HG02943 (cell line): ENCODE measurements around the gene SHPK.
"Not testable (repeated sequence)": the region's sequence is repeated elsewhere in the genome, so short reads cannot be mapped to it uniquely, and the experiment has no call there.

Experiments
- ATAC-seq: cut with Tn5 transposase; IDR thresholded peaks from one replicate; pipeline ENCODE4 v1.9.1; 2021; ENCODE audit warnings: mild to moderate bottlenecking, low read depth, moderate library complexity; ENCODE audit not compliant: unreplicated experiment

SHPK gene

GRCh38 chr17:3592216-3592860, 43.7 kb downstream of the SHPK start:
- ATAC-seq, result no peak

- no peak for ATAC-seq
Observed at GRCh38 chr17:3590768-3591167, 45.3 kb downstream of the SHPK start.

GRCh38 chr17:3590231-3590630, 45.8 kb downstream of the SHPK start:
- ATAC-seq, result no peak

- ATAC-seq, result no peak
Observed at GRCh38 chr17:3589784-3590183, 46.3 kb downstream of the SHPK start.

DNA sequence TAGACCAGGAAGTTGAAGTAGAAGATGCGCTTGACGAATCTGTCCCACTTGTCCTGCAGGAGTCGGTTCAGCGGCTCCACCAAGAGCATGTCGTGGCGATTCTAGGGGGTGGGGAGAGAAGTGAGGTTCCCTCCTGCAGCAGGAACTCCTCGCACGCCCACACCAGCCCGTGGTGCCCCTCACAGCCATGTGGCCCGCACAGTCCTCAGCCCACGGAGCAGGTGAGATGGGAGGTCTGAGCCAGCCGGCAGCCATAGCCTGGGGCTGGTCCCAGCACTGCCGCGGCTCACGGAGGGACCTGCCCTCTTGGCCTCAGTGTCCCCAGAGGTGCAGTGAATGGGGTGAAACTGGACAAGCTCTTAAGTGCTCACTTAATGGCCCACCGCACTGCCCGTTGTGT, 50.2 kb downstream of the SHPK start:
- no peak for ATAC-seq

DNA sequence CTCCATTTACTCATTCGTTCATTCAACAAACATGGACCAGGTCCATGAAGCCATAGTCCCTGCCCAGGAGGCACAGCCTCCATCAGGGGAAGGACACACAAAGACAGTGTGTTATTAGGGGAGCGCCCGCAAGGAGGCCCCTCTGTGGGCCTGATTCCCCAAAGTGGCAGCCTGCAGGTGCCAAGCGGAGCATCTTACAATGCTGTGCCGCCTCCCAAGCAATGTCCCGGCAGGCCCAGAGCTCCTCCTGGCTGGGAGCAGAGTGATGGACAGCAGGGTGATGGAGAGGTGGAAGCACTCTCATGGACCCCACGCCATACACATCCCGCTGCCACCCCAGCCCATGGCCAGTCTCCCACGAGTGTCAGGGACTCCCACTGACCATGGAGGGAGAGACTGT, 52.6 kb downstream of the SHPK start:
- ATAC-seq, result no peak

DNA sequence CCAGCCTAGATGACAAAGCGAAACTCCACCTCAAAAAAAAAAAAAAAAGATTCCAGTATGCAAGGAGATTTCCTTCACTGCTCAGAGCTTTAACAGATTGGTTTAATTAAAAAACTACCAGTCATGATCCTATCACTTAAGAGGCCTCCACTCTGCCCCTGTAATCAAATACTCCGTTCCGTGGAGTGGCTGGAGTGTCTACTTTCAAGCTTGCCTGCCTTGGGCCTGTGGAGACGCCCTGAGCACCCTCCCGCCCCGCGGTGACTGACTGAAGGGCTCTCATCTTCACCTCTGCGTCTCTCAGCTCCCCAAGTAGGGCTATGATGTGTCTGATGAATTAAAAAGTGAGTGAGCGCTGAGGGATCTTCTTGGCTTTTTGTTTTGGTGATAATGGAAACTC, 53.1 kb downstream of the SHPK start:
- no peak for ATAC-seq

DNA sequence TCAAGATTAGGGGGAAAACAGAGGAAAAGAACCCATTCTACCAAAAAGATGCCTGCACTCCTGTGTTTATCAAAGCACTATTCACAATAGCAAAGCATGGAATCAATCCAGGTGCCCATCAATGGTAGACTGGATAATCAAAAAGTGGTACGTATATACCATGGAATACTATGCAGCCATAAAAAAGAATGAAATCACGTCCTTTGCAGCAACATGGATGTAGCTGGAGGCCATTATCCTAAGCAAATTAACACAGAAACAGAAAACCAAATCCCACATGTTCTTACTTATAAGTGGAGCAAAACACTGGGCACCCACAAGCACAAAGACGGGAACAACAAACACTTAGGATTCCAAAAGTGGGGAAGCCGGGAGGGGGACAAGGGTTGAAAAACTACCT, 57.4 kb downstream of the SHPK start:
- not testable (repeated sequence) for ATAC-seq

DNA sequence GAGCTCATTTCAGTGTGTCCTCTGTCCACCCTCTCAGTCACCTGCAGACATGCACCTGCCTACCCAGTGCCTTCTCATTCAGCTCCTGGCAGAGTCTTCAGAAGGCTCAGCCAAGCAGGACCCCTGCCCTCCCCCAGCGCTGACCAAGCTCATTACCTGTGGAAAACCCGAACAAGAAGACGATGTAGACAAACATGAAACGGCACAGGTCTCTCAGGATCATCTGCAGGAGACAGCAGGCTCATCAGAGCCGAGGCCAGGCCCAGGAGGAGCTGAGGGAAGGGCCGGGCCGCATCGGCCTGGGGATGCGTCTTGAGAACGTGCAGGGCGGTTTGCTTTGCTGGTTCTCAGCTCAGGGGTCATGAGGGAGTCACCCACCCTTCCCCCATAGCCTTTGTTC, 59.1 kb downstream of the SHPK start:
- no peak for ATAC-seq

GRCh38 chr17:3575511-3575910, 60.5 kb downstream of the SHPK start:
- ATAC-seq, result no peak

DNA sequence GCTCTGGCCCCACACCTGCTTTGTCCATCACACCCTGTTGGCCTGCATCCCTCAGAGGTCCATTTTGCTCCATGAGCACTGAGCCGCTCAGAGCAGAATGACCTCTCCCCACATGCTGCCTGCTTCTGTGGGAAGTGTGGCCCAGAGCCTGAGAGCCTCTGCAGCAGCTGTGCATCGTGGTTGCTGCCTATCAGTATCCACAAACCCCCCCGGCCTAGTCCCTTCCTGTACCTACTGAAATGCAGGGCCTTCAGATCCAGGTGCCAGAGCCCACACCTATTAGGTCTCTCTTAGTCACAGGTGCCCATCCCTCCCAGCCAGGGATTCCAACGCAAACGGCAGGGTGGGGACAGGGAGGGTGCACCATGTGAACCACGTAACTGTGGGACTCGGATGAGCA, 61.8 kb downstream of the SHPK start:
- ATAC-seq, result no peak

DNA sequence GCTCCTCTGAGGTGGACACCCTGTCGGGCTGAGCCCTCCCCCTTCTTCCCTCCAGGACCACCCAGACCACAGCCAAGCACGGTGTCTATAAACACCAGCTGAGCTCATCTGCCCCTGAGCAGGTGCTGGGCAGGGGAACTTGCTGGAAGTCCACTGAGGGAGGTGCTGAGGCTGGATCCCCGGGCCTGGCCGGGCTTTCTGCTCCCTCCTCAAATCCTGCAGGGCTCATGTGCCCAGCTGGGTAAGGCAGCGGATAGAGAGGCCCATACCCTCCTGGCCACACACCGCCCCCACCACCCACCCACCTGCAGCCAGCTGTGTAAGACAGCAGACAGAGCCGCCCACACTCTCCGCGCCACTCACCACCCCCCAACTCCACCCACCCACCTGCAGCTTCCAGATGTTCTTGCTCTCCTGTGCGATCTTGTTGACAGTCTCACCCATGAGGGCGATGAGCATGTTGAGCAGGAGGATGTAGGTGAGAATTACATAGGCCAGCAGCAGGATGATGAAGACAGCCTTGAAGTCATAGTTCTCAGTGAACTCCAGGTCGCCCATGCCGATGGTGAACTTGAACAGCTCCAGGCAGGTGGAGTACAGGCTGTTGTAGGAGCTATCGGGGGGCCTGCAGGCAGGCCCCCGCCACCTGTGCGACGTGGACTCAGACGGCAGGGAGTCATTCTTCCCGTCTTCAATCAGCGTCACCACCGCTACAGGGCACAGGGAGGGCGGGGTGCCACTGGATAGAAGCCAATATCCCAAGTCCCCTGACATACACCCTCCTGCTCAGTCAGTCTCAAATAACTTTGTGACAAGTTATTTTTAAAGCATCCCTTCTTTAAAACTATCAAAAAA, 62.6 kb downstream of the SHPK start:
- ATAC-seq, result no peak

- ATAC-seq, result no peak
Observed at GRCh38 chr17:3572231-3572630, 63.8 kb downstream of the SHPK start.

GRCh38 chr17:3571043-3571900, 64.8 kb downstream of the SHPK start:
- ATAC-seq, result no peak

- no peak for ATAC-seq
Observed at GRCh38 chr17:3569534-3570137, 66.4 kb downstream of the SHPK start.

GRCh38 chr17:3566551-3566950, 69.5 kb downstream of the SHPK start:
- no peak for ATAC-seq

DNA sequence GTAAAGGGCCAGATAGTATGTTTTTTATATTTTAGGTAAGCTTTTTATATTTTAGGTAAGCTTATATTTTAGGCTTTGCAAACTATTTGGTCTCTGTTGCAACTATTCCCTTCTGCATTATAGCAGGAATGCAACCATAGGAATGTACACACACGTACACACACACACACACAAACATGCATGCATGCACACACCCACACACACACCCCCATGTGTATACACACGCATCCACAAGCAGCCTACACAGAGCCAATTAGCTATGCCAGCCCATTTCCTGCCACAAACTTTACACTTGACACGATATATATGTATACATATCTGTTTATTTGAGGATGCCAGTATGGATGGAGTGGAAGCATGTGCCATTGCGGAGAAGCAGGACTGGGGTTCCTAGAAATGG, 70.9 kb downstream of the SHPK start:
- ATAC-seq, result no peak

DNA sequence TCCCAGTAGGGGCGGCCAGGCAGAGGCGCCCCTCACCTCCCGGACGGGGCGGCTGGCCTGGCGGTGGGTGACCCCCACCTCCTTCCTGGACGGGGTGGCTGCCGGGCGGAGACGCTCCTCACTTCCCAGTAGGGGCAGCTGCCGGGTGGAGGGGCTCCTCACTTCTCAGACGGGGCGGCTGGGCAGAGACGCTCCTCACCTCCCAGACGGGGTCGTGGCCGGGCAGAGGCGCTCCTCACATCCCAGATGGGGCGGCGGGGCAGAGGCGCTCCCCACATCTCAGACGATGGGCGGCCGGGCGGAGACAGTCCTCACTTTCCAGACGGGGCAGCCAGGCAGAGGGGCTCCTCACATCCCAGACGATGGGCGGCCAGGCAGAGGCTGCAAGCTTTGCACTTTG, 71.8 kb downstream of the SHPK start:
- not testable (repeated sequence) for ATAC-seq

GRCh38 chr17:3559270-3559645, 76.8 kb downstream of the SHPK start:
- ATAC-seq, result no peak

DNA sequence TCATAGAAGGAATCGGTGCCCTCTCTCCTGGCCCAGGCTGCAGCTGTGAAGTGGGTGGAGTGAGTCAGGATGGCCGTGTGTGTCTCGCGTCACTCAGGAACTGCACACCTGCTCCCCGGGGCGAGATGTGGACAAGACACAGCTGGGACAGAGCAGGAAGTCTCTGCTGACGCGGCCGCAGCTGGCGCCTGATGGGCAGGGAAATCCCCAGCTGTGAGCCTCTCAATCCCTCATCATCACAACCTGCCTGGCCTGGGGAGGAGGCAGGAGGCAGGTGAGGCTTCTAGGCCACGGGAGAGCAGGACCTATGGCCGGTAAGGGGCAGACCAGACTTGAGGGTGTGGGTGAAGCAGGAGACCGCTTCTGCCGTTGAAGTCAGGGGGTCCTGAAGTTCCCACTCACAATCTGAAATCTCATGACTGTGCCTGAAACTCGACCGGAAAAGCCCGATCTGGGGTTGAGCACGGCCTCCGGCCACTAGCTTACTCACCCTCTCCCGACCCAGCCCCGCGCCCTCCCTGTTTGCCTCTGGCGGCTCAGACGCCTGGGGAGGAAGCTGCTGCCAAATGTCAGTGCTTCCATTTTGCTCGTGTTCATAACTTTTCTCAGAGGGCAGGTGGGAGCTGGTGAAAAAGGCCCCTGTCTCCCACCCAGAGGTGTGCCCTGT, 77.3 kb downstream of the SHPK start:
- peak; percentile 83 for ATAC-seq
